ENCODE measurements around the gene ACOT12.
"Not testable (repeated sequence)": the region's sequence is repeated elsewhere in the genome, so short reads cannot be mapped to it uniquely, and the experiment has no call there.

Gene ACOT12

DNA sequence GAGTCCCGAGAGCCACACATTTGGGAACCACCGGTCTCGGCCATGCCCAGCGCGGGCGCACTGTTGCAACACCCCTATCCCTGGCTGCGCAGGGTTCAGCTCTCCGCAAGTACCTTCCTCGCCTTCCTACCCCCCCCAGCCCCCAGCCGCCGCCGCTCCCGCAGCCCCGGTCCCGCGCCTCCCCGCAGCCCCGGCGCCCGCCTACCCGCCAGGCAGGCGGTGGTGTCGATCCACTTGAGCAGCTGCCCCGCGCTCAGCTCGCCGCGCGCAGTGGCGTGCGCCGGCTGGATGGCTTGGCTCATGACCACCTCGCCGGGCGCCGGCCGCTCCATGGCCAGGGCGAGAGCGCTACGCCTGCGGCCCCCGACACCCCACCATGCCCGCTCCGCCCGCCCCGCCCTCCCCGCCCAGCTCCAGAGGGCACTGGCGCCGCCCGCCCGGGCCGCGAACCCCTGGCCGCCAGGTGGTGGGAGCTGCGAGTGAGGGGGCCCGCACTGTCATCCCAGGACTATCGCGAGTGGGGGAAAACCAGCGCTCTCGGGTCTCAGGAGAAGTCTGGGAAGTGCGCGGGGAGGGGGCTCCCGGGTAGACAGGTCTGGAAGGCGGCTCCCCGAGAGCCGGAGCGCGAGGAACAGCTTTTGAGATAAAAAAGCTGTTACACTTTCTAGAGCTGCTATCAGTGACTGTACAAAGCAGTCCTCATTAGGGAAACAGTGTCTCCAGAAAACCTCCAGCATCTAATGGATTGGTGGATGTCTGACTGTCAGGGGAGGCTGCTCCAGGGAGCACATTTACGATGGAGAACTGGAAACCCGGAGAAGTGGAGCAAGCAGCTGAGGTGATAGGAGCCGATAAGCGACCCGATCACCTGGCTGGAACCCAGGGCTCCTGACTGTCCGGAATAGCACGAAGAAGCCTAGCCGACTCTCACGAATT, at the start of gene ACOT12:
ACOT12 (minus strand) TSS at position 352 of the 936 bp plus-strand sequence; CDS start at position 332, 20 bp downstream.
- DNase-seq (ENCODE audit: low read depth in 3 of 3, low spot score in 1 of 3): no peak

DNA sequence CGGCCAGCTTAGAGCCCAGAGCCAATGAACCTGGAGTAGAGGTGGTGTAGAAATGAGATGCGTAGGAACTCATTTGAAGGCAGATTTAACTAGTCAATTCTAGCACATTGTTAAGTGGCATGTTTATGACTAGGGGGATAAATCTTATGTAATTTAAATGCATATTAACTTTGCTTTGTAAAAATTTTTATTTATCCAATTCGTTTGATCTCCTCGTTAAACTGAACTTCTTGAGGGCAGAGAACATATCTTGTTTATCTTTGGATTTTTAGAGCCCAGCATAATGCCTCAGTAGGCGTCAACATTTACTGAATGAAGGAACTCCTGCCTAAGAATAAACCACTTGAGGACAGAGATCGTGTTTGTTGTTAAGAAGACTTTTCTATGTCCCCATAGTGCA, 41.1 kb upstream of the ACOT12 start:
- no peak for DNase-seq (ENCODE audit: low read depth in 3 of 3, low spot score in 1 of 3)

DNA sequence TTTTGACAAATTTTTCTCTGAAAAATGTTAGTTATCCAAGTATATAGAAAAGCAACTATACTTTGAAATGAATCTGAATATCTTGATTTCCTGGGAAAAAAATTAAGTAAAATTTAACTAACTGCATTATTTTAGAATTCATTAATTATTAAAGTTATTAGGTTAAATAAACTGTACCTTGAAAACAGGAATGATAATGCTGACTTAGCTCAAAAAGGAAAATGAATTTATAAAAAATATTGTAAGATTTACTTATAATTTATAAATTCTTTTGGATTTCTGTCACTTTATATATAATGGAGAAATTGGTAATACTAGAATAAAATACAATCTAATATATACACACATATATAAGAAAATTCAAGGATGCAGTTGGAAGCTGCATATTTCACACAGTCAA, 36.1 kb upstream of the ACOT12 start:
- DNase-seq (ENCODE audit: low read depth in 3 of 3, low spot score in 1 of 3): no peak

DNA sequence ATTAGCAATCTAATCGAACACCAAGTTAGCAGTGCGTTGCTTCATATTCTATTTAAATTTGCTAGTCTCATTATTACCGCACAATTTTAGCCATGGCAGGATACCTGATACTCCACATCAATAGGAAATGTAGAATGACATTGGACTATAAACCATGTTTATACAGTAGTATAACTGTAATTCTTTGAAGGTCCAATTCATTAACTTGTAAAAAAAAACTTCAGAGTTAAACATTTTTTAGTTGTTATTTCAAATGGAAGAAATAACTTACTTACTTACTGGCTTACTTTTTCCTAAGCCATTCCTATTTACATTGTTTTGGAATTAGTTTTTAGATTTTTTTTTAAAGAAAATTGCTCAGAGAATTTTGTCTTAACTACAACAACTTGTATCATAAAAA, 35.4 kb upstream of the ACOT12 start:
- no peak for DNase-seq (ENCODE audit: low read depth in 3 of 3, low spot score in 1 of 3)

DNA sequence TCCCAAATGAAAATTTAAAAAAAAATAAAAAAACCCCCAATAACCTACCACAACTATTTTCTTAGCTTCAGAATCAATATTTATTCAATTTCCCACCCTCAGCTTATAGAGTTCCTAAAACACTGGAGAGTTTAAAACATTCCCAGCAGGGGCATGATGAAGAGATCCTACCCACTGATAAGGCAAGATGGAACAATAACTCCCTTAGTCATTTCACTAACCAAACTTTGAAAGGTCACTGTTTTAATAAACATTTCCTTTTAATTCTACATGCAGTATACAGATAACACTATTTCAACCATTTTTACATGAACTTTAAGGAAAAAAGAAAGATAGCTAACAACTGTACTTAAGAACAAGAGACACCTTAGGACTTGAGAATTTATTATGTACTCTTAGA, 34.9 kb upstream of the ACOT12 start:
- no peak for DNase-seq (ENCODE audit: low read depth in 3 of 3, low spot score in 1 of 3)

DNA sequence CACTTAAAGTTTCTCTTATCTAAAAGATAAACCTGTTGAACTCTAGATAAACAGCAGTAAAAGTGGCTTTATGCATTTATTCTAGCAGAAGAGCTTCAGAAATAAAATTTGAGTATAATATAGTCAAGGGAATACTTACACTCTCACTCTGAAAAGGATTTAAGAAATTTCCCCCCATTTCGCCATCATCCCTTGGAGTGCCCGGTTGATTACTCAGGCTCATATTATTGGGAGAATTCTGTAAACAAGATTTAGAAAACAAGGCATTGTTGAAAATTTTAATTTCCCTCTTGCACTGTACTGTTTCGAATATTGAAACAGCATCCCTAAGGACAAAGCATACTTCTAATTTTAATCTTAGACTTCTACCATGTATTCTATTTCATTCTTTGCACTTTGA, 34.5 kb upstream of the ACOT12 start:
- no peak for DNase-seq (ENCODE audit: low read depth in 3 of 3, low spot score in 1 of 3)

DNA sequence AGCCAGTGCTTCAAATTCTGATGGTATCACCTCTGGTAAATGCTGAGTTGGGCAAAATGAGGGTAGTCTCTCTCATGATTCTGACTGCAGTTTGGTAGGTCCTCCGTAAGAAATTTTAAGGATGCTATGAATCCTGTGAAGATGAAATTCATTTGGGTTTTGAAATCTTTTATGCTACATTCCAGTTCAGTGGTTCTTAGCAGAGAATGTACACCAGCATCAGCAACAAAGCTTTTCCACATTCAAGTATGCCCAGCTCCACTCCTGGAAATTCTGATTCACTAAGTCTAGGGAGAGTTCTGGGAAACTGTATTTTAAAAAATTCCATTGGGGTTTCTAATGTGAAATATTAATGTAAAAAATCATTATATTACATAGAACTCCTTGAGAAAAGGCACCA, 33.6 kb upstream of the ACOT12 start:
- no peak for DNase-seq (ENCODE audit: low read depth in 3 of 3, low spot score in 1 of 3)

DNA sequence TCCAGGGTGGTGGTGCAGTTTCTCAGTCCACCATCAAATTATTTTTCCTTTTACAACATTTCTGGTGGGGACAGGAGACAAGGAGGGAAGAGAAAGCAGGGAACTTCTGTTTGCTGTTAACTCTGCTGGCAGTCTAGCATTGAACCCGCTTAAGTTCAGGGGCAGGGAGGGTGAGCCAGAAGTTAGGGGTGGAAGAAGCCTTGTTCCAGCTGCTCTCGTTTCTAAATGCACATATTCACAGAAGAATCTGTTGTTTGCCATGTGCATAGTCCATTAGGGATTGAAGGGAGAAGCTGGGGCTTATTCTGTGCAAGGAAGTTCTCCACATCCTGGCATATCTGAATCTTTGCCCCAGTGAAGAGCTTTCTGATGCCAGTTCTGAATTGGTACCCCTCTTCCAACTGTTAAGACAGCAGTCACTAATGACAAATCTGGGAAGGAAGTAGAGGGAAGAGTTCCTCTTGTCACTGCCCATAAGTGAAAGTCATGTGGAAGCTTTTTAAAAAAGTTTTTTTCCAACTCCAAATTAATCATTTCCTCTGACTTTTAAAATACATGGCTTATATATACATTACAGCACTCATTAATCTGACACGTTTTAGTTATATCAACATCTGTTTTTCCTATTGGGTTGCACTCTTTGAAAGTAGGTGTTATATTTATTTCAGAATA, 32.6 kb upstream of the ACOT12 start:
- DNase-seq (ENCODE audit: low read depth in 3 of 3, low spot score in 1 of 3): no peak

DNA sequence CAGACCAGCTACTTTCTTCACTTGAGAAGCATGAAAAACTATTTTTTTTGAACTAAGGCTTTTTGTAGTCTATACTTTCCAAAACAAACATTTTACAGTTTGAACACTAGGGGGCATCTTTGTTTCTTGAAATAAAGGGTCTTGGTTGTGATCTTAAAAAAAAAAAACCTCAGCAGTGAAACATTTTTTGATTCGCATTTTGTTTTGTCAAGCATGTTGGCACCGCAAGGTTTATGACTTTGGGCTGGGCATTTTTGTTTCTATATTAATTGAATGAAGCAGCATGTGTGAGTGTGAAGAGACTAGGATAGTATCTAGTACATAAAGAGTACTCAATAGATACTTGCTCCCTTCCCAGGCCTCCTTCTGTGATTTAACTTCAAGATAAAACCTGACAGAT, 31.6 kb upstream of the ACOT12 start:
- no peak for DNase-seq (ENCODE audit: low read depth in 3 of 3, low spot score in 1 of 3)

DNA sequence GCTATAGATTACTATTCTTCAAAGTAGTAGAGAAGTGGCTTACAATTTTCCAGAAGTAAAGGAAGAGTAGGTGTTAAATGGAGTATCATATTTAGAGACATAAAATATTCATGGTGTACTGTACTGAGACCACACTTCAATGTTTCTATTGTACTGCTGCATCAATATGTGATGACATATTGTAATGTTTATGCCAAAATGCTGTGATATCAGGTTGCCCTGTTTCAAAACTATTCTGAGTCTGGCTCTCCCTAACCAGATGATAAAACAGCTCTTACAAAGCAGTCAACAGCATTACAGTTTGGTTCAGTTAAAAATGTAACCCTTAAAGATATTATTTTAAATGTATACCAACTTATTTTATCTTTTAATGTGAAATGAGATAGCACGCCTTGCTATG, 30.8 kb upstream of the ACOT12 start:
- no peak for DNase-seq (ENCODE audit: low read depth in 3 of 3, low spot score in 1 of 3)

DNA sequence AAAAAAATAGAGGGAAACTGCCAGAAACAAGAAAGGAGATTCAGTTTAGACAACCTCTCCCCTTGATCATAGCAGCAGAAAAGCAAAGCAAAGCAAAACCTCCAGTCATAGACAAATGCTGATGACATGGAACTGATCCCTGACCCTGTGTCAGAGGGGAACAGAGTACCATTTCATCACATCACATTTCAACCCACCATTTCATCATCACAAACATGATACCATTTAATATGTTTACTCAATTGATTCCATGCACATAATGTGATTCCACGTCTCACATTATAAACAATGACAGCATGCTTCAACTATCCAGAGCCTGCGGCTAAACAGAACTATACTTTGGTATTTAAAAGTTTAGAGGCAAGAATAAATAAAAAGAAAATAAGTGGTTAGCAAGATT, 28.7 kb upstream of the ACOT12 start:
- no peak for DNase-seq (ENCODE audit: low read depth in 3 of 3, low spot score in 1 of 3)

DNA sequence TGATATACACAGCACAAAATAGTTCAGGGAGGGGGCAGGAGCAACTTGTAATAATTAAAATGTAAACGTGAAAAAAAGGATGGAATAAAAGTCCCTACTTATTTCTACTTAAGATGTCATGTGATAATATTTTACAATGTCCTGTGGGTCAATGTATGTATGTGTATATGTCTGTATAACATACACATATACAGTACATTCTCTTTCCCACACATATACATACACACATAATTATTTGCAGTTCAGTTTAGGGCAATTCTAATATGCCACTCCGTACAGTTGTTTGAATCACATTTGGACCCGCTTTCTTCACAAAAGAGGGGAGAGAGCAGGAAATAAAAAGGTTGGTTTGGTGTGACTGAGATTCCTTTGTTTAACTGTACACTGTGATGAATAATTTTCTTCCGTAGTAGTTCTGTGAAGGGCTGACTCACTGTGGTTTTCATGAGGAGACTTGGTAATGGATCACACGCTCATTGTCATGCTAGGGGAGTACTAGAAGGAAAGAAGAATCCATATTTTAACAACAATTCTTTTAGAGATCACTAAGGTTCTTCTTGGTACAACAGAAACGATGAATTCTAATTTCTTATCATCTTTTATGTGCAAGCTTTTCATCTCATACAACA, 26.2 kb upstream of the ACOT12 start:
- DNase-seq (ENCODE audit: low read depth in 3 of 3, low spot score in 1 of 3): no peak

DNA sequence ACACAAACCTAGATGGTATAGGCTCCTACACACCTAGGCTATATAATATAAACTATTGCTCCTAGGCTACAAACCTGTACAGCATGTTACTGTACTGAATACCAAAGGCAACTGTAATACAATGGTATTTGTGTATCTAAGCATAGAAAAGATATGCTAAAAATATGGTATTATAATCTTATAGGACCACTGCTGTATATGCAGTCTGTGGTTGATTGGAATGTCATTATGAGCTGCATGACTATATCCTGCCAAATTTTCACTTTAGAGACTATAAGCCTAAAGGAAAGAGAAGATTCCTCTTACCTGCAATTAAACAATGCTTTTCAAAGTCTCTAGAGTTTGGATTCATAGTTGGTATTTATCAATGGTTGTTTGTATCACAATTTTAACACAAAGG, 24.7 kb upstream of the ACOT12 start:
- no peak for DNase-seq (ENCODE audit: low read depth in 3 of 3, low spot score in 1 of 3)

DNA sequence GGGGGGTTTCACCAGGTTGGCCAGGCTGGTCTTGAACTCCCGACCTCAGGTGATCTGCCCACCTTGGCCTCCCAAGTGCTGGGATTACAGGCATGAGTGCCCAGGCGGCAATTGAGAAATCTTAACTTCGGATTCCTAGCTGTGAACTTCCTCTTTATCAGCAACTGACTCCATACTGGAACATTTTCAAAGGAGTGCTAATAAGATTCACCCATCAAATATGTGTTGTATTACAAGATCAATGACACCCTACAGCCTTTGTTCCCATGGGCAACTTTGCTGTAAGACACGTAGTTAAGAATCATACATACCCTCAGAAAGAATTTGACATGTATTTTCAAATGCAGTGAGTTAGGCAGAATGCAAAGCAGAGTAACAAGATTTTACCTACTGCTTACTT, 23.1 kb upstream of the ACOT12 start:
- no peak for DNase-seq (ENCODE audit: low read depth in 3 of 3, low spot score in 1 of 3)

DNA sequence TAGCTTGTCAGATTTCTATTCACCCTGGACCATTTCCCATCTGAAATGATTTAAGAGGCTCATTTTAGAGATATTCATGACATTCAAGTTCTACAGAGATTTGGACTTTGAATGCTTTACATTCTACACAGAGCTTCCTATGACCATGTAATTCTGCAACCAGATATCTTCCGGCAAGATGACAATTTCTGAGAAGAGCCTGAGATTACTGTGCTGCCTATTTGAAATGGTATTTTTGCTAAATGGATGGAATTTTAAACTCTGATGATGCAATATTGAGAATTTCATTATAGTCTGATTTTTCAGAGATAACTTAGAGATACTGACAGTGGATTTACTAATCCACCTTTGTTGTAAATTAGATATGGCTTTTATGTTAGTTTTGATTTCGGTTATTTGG, 16.0 kb upstream of the ACOT12 start:
- DNase-seq (ENCODE audit: low read depth in 3 of 3, low spot score in 1 of 3): no peak

DNA sequence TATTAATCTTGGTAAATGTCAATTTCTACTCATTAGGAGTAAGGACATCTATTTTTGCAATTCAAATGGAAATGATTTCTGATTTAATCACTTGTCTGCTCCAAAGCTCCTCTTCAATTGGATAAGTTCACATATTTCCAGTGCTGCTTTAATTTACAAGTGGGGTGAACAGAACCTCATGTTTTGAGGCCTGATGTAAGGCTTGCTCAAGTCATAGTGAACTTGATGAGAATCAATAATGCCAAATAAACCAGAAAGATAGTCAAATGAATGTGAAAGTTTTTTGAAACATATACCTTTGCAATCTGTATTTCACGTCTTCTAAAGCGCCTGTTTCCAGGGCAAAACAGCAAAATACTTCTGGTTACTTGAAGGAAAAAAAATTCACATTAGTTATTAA, 15.4 kb upstream of the ACOT12 start:
- DNase-seq (ENCODE audit: low read depth in 3 of 3, low spot score in 1 of 3): no peak

DNA sequence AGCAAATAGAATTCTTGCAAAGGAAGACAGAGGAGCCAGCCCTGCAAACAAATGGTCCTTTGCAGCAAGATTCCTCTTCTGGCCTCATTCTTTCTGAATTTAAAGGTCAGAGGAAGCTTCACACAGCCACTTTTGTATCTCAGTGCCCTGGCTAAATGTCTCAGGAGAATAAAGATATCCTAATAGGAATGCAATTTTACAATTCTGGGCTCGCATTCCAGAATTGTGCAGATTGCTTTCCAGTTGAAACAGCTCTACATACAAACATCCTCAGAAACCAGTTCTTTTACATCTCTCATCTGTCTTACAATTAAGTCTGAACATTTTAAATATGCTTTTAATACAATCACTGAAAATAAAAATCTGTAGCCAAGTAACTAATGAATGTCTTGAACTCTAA, 14.6 kb upstream of the ACOT12 start:
- DNase-seq (ENCODE audit: low read depth in 3 of 3, low spot score in 1 of 3): no peak

DNA sequence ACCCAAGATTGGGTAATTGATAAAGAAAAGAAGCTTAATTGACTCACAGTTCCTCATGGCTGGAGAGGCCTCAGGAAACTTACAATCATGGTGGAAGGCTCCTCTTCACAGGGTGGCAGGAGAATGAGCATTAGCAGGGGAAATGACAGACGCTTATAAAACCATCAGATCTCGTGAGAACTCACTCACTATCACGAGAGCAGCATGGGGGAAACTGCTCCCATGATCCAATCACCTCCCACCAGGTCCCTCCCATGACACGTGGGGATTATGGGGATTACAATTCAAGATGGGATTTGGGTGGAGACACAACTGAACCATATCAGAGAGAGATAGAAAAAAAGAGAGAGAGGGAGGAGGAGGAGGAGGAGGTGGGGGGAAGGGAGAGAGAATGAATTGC, 13.9 kb upstream of the ACOT12 start:
- not testable (repeated sequence) for DNase-seq (ENCODE audit: low read depth in 3 of 3, low spot score in 1 of 3)

DNA sequence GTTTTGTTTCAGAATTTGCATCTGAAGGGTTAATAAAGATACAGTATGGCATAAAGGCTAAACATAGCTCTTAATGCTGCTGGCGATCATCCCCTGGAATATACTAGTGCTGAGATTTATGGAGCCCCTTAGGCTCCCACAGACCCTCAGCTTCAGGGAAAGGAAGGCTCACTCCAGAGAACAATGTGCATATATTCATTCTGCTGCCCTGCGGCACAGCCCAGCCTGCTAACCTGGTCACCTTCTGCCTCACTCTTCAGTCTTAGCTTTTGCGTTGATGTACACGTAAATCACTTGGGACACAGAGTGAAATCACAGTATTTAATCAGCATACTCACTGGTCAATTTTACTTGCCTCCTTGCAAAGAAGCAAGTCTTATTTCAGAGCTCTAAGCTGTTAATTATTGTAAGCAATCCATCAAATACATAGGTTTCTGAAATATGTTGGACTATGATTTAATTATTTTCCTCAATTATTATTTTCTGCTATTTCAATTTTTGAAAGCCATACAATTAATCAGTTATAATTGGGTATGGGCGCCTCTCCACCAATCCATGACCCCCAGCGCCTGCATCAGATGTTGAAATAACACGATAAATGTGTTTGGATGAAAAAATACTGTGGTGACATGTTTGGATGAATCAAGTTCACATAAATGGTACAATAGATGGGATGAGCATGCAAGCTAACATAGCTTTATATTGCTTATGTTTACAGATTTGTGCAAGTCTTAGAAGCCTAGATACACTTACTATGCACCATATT, 11.4 kb upstream of the ACOT12 start:
- no peak for DNase-seq (ENCODE audit: low read depth in 3 of 3, low spot score in 1 of 3)

DNA sequence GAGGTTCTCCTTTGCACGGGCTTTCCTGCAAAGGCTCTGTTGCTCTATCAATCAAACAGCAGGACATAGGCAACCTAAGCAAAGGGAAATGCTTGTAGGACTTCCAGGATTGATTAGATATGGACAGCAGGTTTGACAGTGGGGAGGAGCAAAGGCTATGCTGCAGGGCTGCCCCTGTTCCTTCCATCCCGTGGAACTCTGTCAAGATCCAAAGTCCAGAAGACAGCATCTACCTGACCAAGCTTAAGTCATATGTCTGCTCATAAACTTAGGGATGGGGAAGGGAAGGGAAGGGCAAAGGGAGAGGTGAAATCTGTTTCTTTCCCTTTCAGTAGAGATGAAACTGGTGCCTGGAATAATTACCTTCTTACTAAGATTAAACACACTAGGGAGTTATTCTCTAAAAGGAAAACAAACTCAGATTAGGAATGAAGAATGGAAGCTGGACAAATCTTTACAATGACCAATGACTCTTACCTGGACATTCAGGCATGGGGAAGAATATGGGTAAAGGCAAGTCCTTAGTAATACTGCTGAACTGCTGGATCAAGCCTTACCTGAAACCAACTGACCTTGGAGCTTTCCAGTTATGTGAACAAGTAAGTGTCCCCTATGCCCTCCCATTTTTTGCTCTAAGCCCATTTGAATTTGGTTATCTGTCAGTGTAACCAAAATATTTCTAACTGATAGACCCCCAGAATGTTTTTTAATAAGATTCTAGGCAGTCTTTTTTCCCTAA, 8.4 kb upstream of the ACOT12 start:
- DNase-seq (ENCODE audit: low read depth in 3 of 3, low spot score in 1 of 3): no peak

DNA sequence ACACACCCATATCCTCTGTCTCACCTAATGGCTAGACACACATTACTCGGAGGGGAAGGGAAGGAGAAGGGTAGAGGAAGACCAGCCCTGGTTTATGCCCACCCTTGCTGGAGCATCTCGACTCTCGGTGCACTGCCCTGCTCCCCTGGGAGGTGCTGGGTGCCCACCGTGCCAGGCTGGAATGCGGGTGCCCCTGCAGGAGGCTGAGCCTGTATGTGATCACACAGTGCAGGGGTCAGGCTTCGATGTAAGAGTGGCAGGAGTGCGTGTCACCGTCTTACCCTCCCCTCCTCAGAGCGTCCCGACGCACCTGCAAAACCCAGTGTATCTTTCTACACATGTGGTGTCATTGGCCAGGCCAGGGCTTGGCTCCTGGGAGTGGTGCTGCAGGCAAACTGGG, 7.3 kb upstream of the ACOT12 start:
- no peak for DNase-seq (ENCODE audit: low read depth in 3 of 3, low spot score in 1 of 3)
